Esophagus squamous epithelium (tissue), 4 donors: Measurements from ENCODE around the gene STAB1.

Experiments
- POLR2A ChIP-seq, 4 donors: fragments of 450-650 bp; IDR thresholded peaks; one replicate each; pipeline ENCODE4 v1.6.1; 2017; ENCODE audit warnings: antibody characterized with exemption in 4 of 4, mild to moderate bottlenecking in 4 of 4, moderate library complexity in 3 of 4
- TF ChIP-seq, protein P1 (sequence below), 6 experiments: fragments of 450-650 bp in 4 of 6; fragments of 200-600 bp in 2 of 6; sonication (generic) in 2 of 6; IDR thresholded peaks; one replicate each; pipeline ENCODE4 v1.5.1; 2016 to 2019; ENCODE audit warnings: antibody characterized with exemption in 6 of 6, mild to moderate bottlenecking in 4 of 6, moderate library complexity in 4 of 6

GRCh38 chr3:52501046-52501445 is 5.9 kb downstream of the STAB1 start:
- TF ChIP-seq, protein P1, sequence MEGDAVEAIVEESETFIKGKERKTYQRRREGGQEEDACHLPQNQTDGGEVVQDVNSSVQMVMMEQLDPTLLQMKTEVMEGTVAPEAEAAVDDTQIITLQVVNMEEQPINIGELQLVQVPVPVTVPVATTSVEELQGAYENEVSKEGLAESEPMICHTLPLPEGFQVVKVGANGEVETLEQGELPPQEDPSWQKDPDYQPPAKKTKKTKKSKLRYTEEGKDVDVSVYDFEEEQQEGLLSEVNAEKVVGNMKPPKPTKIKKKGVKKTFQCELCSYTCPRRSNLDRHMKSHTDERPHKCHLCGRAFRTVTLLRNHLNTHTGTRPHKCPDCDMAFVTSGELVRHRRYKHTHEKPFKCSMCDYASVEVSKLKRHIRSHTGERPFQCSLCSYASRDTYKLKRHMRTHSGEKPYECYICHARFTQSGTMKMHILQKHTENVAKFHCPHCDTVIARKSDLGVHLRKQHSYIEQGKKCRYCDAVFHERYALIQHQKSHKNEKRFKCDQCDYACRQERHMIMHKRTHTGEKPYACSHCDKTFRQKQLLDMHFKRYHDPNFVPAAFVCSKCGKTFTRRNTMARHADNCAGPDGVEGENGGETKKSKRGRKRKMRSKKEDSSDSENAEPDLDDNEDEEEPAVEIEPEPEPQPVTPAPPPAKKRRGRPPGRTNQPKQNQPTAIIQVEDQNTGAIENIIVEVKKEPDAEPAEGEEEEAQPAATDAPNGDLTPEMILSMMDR (IDR thresholded peaks at IDR 0.05) = no peak
- TF ChIP-seq POLR2A (IDR thresholded peaks at IDR 0.05) = no peak
